SK-N-SH (cell line): ENCODE measurements around the gene KRTAP29-1. TPM values are rescaled to one million over a fixed set of nuclear protein-coding genes. Genes with fewer than 3 reads are reported as not detected.

Experiments
- CTCF ChIA-PET: fragments of 300-600, 350-600 bp; formaldehyde crosslinking; extraction: SDS; loops from one replicate; lab custom pipeline; 2021; lab: Yijun Ruan, JAX
- POLR2A ChIA-PET: fragments of 350-600 bp; sonication (Branson Sonifier 250); formaldehyde crosslinking; extraction: SDS; loops from one replicate; lab custom pipeline; 2020; ENCODE audit warnings: antibody characterized with exemption, inconsistent platforms; lab: Yijun Ruan, JAX
- DNase-seq: peaks from one replicate; pipeline ENCODE4 v3.0.0; 2012
- H2AFZ ChIP-seq: fragments of 200-600 bp; sonication (generic); 2 replicates; pipeline ENCODE4 v1.8.1; 2016; ENCODE audit warnings: antibody characterized with exemption, mild to moderate bottlenecking, low read depth
- H3F3A ChIP-seq: fragments of 200-600 bp; sonication (generic); replicated peaks from 2 replicates; pipeline ENCODE3; 2016; ENCODE audit warnings: antibody characterized with exemption, mild to moderate bottlenecking; ENCODE audit not compliant: insufficient read depth
- H3K27ac ChIP-seq, 2 experiments: fragments of 200-500 bp in 1 of 2; fragments of 200-600 bp in 1 of 2; sonication (Bioruptor generic) in 1 of 2; sonication (generic), shearing (Covaris generic) in 1 of 2; 2 replicates each; pipeline versions ENCODE4 v1.5.1 to v1.6.1; 2014 to 2016; ENCODE audit warnings: low read depth in 2 of 2, inconsistent platforms in 1 of 2, low read length in 1 of 2, mild to moderate bottlenecking in 1 of 2, mixed read lengths in 1 of 2
- H3K27me3 ChIP-seq: fragments of 200-600 bp; sonication (generic), shearing (Covaris generic); 2 replicates; pipeline ENCODE4 v1.6.1; 2016; ENCODE audit warnings: mixed run types; ENCODE audit not compliant: insufficient read depth
- H3K36me3 ChIP-seq, 2 experiments: fragments of 200-500 bp in 1 of 2; fragments of 200-600 bp in 1 of 2; sonication (Bioruptor generic) in 1 of 2; sonication (generic) in 1 of 2; replicated peaks in 1 of 2; 2 replicates each; pipeline versions ENCODE3 to v1.5.1; 2014 to 2016; ENCODE audit warnings: low read length in 1 of 2, mild to moderate bottlenecking in 1 of 2; ENCODE audit not compliant: insufficient read depth in 2 of 2, control insufficient read depth in 1 of 2
- H3K4me1 ChIP-seq, 2 experiments: fragments of 200-500 bp in 1 of 2; fragments of 200-600 bp in 1 of 2; sonication (Bioruptor generic) in 1 of 2; sonication (generic), shearing (Covaris generic) in 1 of 2; 2 replicates each; pipeline versions ENCODE4 v1.5.1 to v1.6.1; 2014 to 2016; ENCODE audit warnings: low read depth in 1 of 2, low read length in 1 of 2, mixed run types in 1 of 2; ENCODE audit not compliant: insufficient read depth in 2 of 2, control insufficient read depth in 1 of 2
- H3K4me2 ChIP-seq: fragments of 200-600 bp; sonication (generic), shearing (Covaris generic); 2 replicates; pipeline ENCODE4 v1.6.1; 2017; ENCODE audit warnings: mixed run types
- H3K4me3 ChIP-seq, 2 experiments: fragments of 200-500 bp in 1 of 2; fragments of 200-600 bp in 1 of 2; sonication (Bioruptor generic) in 1 of 2; sonication (generic), shearing (Covaris generic) in 1 of 2; 2 replicates each; pipeline versions ENCODE4 v1.5.1 to v1.8.1; 2014 to 2016; ENCODE audit warnings: low read depth in 2 of 2, inconsistent platforms in 1 of 2, low read length in 1 of 2, mild to moderate bottlenecking in 1 of 2, mixed read lengths in 1 of 2, moderate library complexity in 1 of 2
- H3K79me2 ChIP-seq: fragments of 200-600 bp; sonication (generic); 2 replicates; pipeline ENCODE4 v1.8.1; 2017; ENCODE audit warnings: mild to moderate bottlenecking; ENCODE audit not compliant: insufficient read depth
- H3K9ac ChIP-seq: fragments of 200-600 bp; sonication (generic); 2 replicates; pipeline ENCODE4 v1.6.1; 2017; ENCODE audit warnings: mixed run types
- H3K9me2 ChIP-seq: fragments of 200-600 bp; sonication (generic); 2 replicates; pipeline ENCODE4 v1.6.1; 2017; ENCODE audit warnings: mixed run types
- H3K9me3 ChIP-seq: fragments of 200-600 bp; sonication (generic); 2 replicates; pipeline ENCODE4 v1.6.1; 2017; ENCODE audit warnings: mixed run types, mild to moderate bottlenecking, moderate library complexity
- H4K20me1 ChIP-seq: fragments of 200-600 bp; sonication (generic); 2 replicates; pipeline ENCODE4 v1.6.1; 2017; ENCODE audit warnings: mild to moderate bottlenecking, mixed run types; ENCODE audit not compliant: insufficient read depth
- EP300 ChIP-seq, 2 experiments: IDR thresholded peaks; 2 replicates each; pipeline versions ENCODE4 v1.4.0 to v1.6.1; 2012; ENCODE audit warnings: borderline replicate concordance in 1 of 2, low read depth in 1 of 2, low read length in 1 of 2
- EZH2phosphoT487 ChIP-seq: fragments of 200-600 bp; sonication (generic); IDR thresholded peaks from 2 replicates; pipeline ENCODE4 v1.6.1; 2017; ENCODE audit warnings: low read depth, mixed run types, mild to moderate bottlenecking, antibody characterized with exemption, moderate library complexity, borderline replicate concordance
- FOXJ3 ChIP-seq: sonication (generic); formaldehyde crosslinking; IDR thresholded peaks from 2 replicates; pipeline ENCODE4 v1.5.1; 2020; ENCODE audit warnings: mild to moderate bottlenecking, missing genetic modification reagents
- MEF2A ChIP-seq: IDR thresholded peaks from 2 replicates; pipeline ENCODE4 v1.4.0; 2012; ENCODE audit warnings: low read depth, borderline replicate concordance
- MXI1 ChIP-seq: IDR thresholded peaks from 2 replicates; pipeline ENCODE4 v1.6.1; 2012; ENCODE audit warnings: mild to moderate bottlenecking, low read depth, low read length, improper control_type of control experiment
- NRF1 ChIP-seq: IDR thresholded peaks from 2 replicates; pipeline ENCODE4 v1.6.1; 2012; ENCODE audit warnings: low read depth, mild to moderate bottlenecking, low read length
- RCOR1 ChIP-seq: fragments of 150-350 bp; IDR thresholded peaks from 2 replicates; pipeline ENCODE4 v1.6.1; 2017; ENCODE audit warnings: antibody characterized with exemption, low read length
- REST ChIP-seq: IDR thresholded peaks from 2 replicates; pipeline ENCODE4 v1.6.1; 2012; ENCODE audit warnings: mild to moderate bottlenecking, low read depth, low read length, moderate library complexity
- SIN3A ChIP-seq: IDR thresholded peaks from 2 replicates; pipeline ENCODE4 v1.6.1; 2012; ENCODE audit warnings: low read depth, mild to moderate bottlenecking, low read length, moderate library complexity, borderline replicate concordance
- TCF12 ChIP-seq: IDR thresholded peaks from 2 replicates; pipeline ENCODE4 v1.4.0; 2012
- TEAD4 ChIP-seq: IDR thresholded peaks from 2 replicates; pipeline ENCODE4 v1.4.0; 2012; ENCODE audit warnings: mild to moderate bottlenecking, borderline replicate concordance; ENCODE audit not compliant: insufficient read depth
- USF1 ChIP-seq: IDR thresholded peaks from 2 replicates; pipeline ENCODE4 v1.4.0; 2012; ENCODE audit warnings: low read depth, borderline replicate concordance
- USF2 ChIP-seq: fragments of 150-350 bp; IDR thresholded peaks from 2 replicates; pipeline ENCODE4 v1.6.1; 2017; ENCODE audit warnings: antibody characterized with exemption, low read length, low read depth, borderline replicate concordance
- WGBS: methylation state at CpG from one replicate; pipeline ENCODE4 v1.1.6; 2017; ENCODE audit warnings: low lambda C conversion rate; 5-methylcytosine and 5-hydroxymethylcytosine counted together
- polyA plus RNA-seq, 3 experiments: library from polyadenylated mRNA; depleted of rRNA; stranded (reverse); fragments of >200 nt; gene quantifications; 2 replicates each; pipeline ENCODE4 v1.2.3, GENCODE V29; 2012

The KRTAP29-1 gene
- polyA plus RNA-seq, 1 of the 3 experiments (the other 2 are of a cell fraction), result not detected

- TF ChIP-seq TCF12 (no peak), MEF2A (no peak), MXI1 (no peak), REST (no peak), TEAD4 (no peak), NRF1 (no peak), EP300 (IDR thresholded peaks at IDR 0.05; ENCODE audit: borderline replicate concordance in 1 of 2, low read depth in 1 of 2, low read length in 1 of 2) (no peak), USF1 (no peak), RCOR1 (no peak), FOXJ3 (CRISPR knock-in tag) (no peak), USF2 (no peak), SIN3A (no peak), EZH2phosphoT487 (no peak)
- no peaks in the 10 kb centered on the region for H3F3A ChIP-seq
- 71% methylated on average over 10 of the region's 11 CpGs for WGBS
- H3K4me2 ChIP-seq, result no peak overlapping the region
- no peaks in the 10 kb centered on the region for H3K27me3 ChIP-seq
- H3K79me2 ChIP-seq, result no peaks in the 10 kb centered on the region
- POLR2A ChIA-PET, result interaction anchor here (1.2 kb wide), 1 partner anchor 343 kb away, joined by 4 read pairs; no protein-coding TSS in a partner anchor
- H3K4me1 ChIP-seq, result no peaks in the 10 kb centered on the region
- H3K27ac ChIP-seq, result no peak overlapping the region
- no peaks in the 10 kb centered on the region for H4K20me1 ChIP-seq
- H3K4me3 ChIP-seq, result no peak overlapping the region
- CTCF ChIA-PET, result interaction anchor here (0.5 to 4.4 kb wide), 33 partner anchors 9 to 552 kb away, joined by 3 to 61 read pairs (median 4); partner anchors contain the start of genes KRT33A, KRT9 and KRTAP16-1
- DNase-seq, result no peak
- H3K9me3 ChIP-seq, result peaks cover 12% of the 10 kb centered on the region
- H3K9me2 ChIP-seq, result no peaks in the 10 kb centered on the region
- H3K36me3 ChIP-seq, result peaks cover 0 to 9% of the 10 kb centered on the region in 2 experiments
- no peak overlapping the region for H2AFZ ChIP-seq
- no peak overlapping the region for H3K9ac ChIP-seq
Measured at GRCh38 chr17:41322903-41323895, 20.5 kb upstream of the KRTAP29-1 start.
